A549 (cell line): Measurements from ENCODE around the gene ILK. TPM values are rescaled to one million over a fixed set of nuclear protein-coding genes. Genes with fewer than 3 reads are reported as not detected.

Source experiments
- ATAC-seq, 2 experiments: fragments of 200-7000 bp in 1 of 2; fragments of >200 bp in 1 of 2; cut with Nextera tagmentation in 1 of 2; cut with Tn5 transposase in 1 of 2; 3 replicates each; pipeline versions ENCODE4 v1.8.0 to v1.9.1; 2018 to 2020; ENCODE audit warnings: mild to moderate bottlenecking in 1 of 2, moderate library complexity in 1 of 2
- CTCF ChIA-PET: fragments of 300-600 bp; sonication (Branson Sonifier 250); formaldehyde crosslinking; extraction: SDS; loops from one replicate; lab custom pipeline; 2021; ENCODE audit warnings: antibody characterized with exemption, inconsistent platforms; lab: Yijun Ruan, JAX
- POLR2A ChIA-PET: fragments of 350-600 bp; formaldehyde crosslinking; extraction: SDS; loops from one replicate; lab custom pipeline; 2021; ENCODE audit warnings: antibody characterized with exemption, inconsistent platforms; lab: Yijun Ruan, JAX
- DNase-seq, 2 experiments: peaks; one replicate each; pipeline versions ENCODE4 v3.0.0 to v3.0.0-alpha.2; 2011 to 2016; ENCODE audit warnings: low read depth in 1 of 2, low spot score in 1 of 2
- FAIRE-seq: peaks from 2 replicates; lab custom pipeline; 2011; peaks lifted over from hg19 to GRCh38; lab: Jason Lieb, UNC
- H3K27ac ChIP-seq, 2 experiments: fragments of >200 bp; sonication (Bioruptor Twin); formaldehyde crosslinking; 3 replicates each; pipeline ENCODE4 v1.5.1; 2016 to 2017
- H3K4me1 ChIP-seq: fragments of >200 bp; sonication (Bioruptor Twin); formaldehyde crosslinking; 3 replicates; pipeline ENCODE4 v1.6.1; 2016
- H3K4me2 ChIP-seq: fragments of >200 bp; sonication (Bioruptor Twin); formaldehyde crosslinking; 3 replicates; pipeline ENCODE4 v1.6.1; 2016
- H3K4me3 ChIP-seq: fragments of >200 bp; sonication (Bioruptor Twin); formaldehyde crosslinking; 3 replicates; pipeline ENCODE4 v1.5.1; 2016
- H3K9me3 ChIP-seq: fragments of >200 bp; sonication (Bioruptor Twin); formaldehyde crosslinking; 3 replicates; pipeline ENCODE4 v1.6.1; 2016
- CEBPB ChIP-seq, 2 experiments: fragments of >200 bp in 1 of 2; sonication (Bioruptor Twin) in 1 of 2; formaldehyde crosslinking in 1 of 2; IDR thresholded peaks; 2 replicates each; pipeline ENCODE4 v1.6.1; 2012 to 2016
- EHMT2 ChIP-seq: fragments of 200-600 bp; sonication (generic); IDR thresholded peaks from 2 replicates; pipeline ENCODE4 v1.6.1; 2016; ENCODE audit warnings: antibody characterized with exemption, low read depth, mild to moderate bottlenecking, moderate library complexity
- EP300 ChIP-seq, 2 experiments: fragments of >200 bp; sonication (Bioruptor Twin); formaldehyde crosslinking; IDR thresholded peaks; 2 replicates in 1 of 2; 3 replicates in 1 of 2; pipeline ENCODE4 v1.6.1; 2016 to 2017
- FOSB ChIP-seq: fragments of 250-450 bp; sonication (Bioruptor Pico); IDR thresholded peaks from 2 replicates; pipeline ENCODE4 v1.5.0; 2020; ENCODE audit warnings: mild to moderate bottlenecking, moderate library complexity
- FOSL2 ChIP-seq, 2 experiments: fragments of 450-650 bp in 1 of 2; fragments of >200 bp in 1 of 2; sonication (Bioruptor Twin) in 1 of 2; formaldehyde crosslinking; IDR thresholded peaks; 2 replicates each; pipeline versions ENCODE4 v1.5.0 to v1.6.1; 2016 to 2020; ENCODE audit warnings: mild to moderate bottlenecking in 1 of 2, moderate library complexity in 1 of 2
- GATA3 ChIP-seq: IDR thresholded peaks from 2 replicates; pipeline ENCODE4 v1.6.1; 2012; ENCODE audit warnings: borderline replicate concordance
- HOXB13 ChIP-seq: fragments of 250-450 bp; sonication (Bioruptor Pico); IDR thresholded peaks from 2 replicates; pipeline ENCODE4 v1.5.0; 2020; ENCODE audit warnings: low read depth, mild to moderate bottlenecking, moderate library complexity
- JUN ChIP-seq, 2 experiments: fragments of >200 bp; sonication (Bioruptor Twin); formaldehyde crosslinking; IDR thresholded peaks; 2 replicates in 1 of 2; 3 replicates in 1 of 2; pipeline ENCODE4 v1.6.1; 2016 to 2017
- KDM1A ChIP-seq: fragments of 200-600 bp; sonication (generic); IDR thresholded peaks from 2 replicates; pipeline ENCODE4 v1.6.1; 2016; ENCODE audit warnings: low read depth, mild to moderate bottlenecking
- MAFK ChIP-seq: fragments of 450-650 bp; IDR thresholded peaks from 2 replicates; pipeline ENCODE4 v1.6.1; 2014; ENCODE audit not compliant: partially characterized antibody
- MAZ ChIP-seq: fragments of 150-350 bp; IDR thresholded peaks from 2 replicates; pipeline ENCODE4 v1.6.1; 2014; ENCODE audit warnings: antibody characterized with exemption, low read depth, low read length, borderline replicate concordance
- NFE2L2 ChIP-seq: fragments of 150-350 bp; conservative IDR thresholded peaks from 2 replicates; pipeline ENCODE4 v1.6.1; 2014; ENCODE audit warnings: low read length
- POLR2AphosphoS2 ChIP-seq: conservative IDR thresholded peaks from 2 replicates; pipeline ENCODE4 v1.6.1; 2012; ENCODE audit warnings: low read length, improper control_type of control experiment, inconsistent platforms
- RARB ChIP-seq: fragments of 250-450 bp; sonication (Bioruptor Pico); IDR thresholded peaks from 2 replicates; pipeline ENCODE4 v1.8.0; 2021; ENCODE audit warnings: mild to moderate bottlenecking, moderate library complexity
- TFCP2L1 ChIP-seq: fragments of 250-450 bp; sonication (Bioruptor Pico); IDR thresholded peaks from 2 replicates; pipeline ENCODE4 v1.5.0; 2021; ENCODE audit warnings: mild to moderate bottlenecking
- WGBS: methylation state at CpG from one replicate; pipeline ENCODE4 v1.1.6; 2017; ENCODE audit errors: missing lambda C conversion rate; 5-methylcytosine and 5-hydroxymethylcytosine counted together
- polyA plus RNA-seq, 4 experiments: library from polyadenylated mRNA; depleted of rRNA in 3 of 4; stranded (reverse); fragments of >200 nt; fragmentation: RNase III in 1 of 4; extraction: RNeasy Plus Mini Kit Qiagen cat#74134 plus additional on column Dnase treatment in 1 of 4; gene quantifications; 2 replicates in 3 of 4; 3 replicates in 1 of 4; pipeline ENCODE4 v1.2.3, GENCODE V29; 2011 to 2017
- TF ChIP-seq, protein P1 (sequence below): fragments of 150-350 bp; IDR thresholded peaks from 2 replicates; pipeline ENCODE4 v1.6.1; 2014; ENCODE audit warnings: low read depth, mild to moderate bottlenecking, low read length
- TF ChIP-seq, protein P2 (sequence below): IDR thresholded peaks from 2 replicates; pipeline ENCODE4 v1.6.1; 2012
- TF ChIP-seq, protein P3 (sequence below): fragments of 200-600 bp; sonication (generic); IDR thresholded peaks from 2 replicates; pipeline ENCODE4 v1.6.1; 2016; ENCODE audit warnings: antibody characterized with exemption, mild to moderate bottlenecking, moderate library complexity

ILK gene
- polyA plus RNA-seq, 2 of the 4 experiments (the other 2 are of a cell fraction): 108 to 109 TPM

DNA sequence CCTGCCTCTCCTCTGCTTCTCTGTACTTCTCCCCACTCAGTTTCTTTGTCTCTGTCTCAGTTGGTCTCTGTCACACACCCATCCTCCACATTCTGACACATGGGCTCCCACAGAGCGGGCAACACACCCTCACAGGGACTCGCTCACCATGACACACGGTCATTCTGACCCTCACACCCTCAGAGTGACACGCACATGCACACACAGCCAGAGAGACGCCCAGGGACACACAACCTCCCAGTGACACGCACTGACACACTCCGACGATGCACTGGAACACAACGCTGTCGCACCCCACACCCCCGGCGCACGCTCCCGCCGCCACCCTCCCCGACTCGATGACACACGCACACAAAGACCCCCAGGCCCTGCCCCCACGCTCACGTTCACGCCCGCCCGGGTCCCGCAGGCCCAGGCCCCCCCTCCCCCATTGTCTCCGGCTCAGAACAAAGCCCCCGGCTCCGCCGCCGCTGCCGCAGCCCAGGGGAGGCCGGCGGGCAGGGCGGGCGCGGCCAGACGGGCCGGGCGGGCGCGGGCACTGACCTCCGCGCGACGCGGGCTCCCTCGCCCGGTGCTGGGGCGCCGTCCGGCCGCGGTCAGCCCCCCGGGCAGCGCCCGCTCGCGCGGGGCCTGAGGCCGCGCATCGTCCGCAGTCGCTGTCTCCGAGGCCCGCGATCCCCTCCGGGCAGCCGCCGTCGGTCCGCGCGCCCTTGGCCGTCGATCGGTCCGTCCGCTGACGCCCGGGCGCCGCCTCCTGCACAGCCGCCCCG, 51.6 kb downstream of the ILK start:
- POLR2A ChIA-PET: no interaction called here
- ATAC-seq: no peak
- 17% methylated on average over 27 of the region's 84 CpGs for WGBS
- TF ChIP-seq MAFK (no peak), POLR2AphosphoS2 (no peak), MAZ (no peak), CEBPB (IDR thresholded peaks at IDR 0.05) (no peak), FOSB (no peak), FOSL2 (IDR thresholded peaks at IDR 0.05) (no peak), FOSL2 (CRISPR knock-in tag; IDR thresholded peaks at IDR 0.05) (no peak), HOXB13 (CRISPR knock-in tag) (no peak), EHMT2 (no peak), EP300 (IDR thresholded peaks at IDR 0.05) (no peak), NFE2L2 (no peak)
- TF ChIP-seq, protein P1, sequence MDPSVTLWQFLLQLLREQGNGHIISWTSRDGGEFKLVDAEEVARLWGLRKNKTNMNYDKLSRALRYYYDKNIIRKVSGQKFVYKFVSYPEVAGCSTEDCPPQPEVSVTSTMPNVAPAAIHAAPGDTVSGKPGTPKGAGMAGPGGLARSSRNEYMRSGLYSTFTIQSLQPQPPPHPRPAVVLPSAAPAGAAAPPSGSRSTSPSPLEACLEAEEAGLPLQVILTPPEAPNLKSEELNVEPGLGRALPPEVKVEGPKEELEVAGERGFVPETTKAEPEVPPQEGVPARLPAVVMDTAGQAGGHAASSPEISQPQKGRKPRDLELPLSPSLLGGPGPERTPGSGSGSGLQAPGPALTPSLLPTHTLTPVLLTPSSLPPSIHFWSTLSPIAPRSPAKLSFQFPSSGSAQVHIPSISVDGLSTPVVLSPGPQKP: no peak
- TF ChIP-seq, protein P2, sequence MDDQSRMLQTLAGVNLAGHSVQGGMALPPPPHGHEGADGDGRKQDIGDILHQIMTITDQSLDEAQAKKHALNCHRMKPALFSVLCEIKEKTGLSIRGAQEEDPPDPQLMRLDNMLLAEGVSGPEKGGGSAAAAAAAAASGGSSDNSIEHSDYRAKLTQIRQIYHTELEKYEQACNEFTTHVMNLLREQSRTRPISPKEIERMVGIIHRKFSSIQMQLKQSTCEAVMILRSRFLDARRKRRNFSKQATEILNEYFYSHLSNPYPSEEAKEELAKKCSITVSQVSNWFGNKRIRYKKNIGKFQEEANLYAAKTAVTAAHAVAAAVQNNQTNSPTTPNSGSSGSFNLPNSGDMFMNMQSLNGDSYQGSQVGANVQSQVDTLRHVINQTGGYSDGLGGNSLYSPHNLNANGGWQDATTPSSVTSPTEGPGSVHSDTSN: no peak
- TF ChIP-seq, protein P3, sequence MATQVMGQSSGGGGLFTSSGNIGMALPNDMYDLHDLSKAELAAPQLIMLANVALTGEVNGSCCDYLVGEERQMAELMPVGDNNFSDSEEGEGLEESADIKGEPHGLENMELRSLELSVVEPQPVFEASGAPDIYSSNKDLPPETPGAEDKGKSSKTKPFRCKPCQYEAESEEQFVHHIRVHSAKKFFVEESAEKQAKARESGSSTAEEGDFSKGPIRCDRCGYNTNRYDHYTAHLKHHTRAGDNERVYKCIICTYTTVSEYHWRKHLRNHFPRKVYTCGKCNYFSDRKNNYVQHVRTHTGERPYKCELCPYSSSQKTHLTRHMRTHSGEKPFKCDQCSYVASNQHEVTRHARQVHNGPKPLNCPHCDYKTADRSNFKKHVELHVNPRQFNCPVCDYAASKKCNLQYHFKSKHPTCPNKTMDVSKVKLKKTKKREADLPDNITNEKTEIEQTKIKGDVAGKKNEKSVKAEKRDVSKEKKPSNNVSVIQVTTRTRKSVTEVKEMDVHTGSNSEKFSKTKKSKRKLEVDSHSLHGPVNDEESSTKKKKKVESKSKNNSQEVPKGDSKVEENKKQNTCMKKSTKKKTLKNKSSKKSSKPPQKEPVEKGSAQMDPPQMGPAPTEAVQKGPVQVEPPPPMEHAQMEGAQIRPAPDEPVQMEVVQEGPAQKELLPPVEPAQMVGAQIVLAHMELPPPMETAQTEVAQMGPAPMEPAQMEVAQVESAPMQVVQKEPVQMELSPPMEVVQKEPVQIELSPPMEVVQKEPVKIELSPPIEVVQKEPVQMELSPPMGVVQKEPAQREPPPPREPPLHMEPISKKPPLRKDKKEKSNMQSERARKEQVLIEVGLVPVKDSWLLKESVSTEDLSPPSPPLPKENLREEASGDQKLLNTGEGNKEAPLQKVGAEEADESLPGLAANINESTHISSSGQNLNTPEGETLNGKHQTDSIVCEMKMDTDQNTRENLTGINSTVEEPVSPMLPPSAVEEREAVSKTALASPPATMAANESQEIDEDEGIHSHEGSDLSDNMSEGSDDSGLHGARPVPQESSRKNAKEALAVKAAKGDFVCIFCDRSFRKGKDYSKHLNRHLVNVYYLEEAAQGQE: no peak
- TF ChIP-seq, all 56 proteins: peak for 0
- Histone ChIP-seq H3K4me1 (no peaks in the 10 kb centered on the region), H3K4me3 (peak overlapping the region; percentile 36), H3K9me3 (no peaks in the 10 kb centered on the region), H3K4me2 (peak overlapping the region; percentile 77), H3K27ac (peak overlapping the region in 1 of 2 experiments; percentile 74; a peak in 2 of 6 replicates)
- FAIRE-seq (no peak), DNase-seq (no peak)
- CTCF ChIA-PET: interaction anchor here (0.8 kb wide), 1 partner anchor 31 kb away, joined by 3 read pairs; no protein-coding TSS in a partner anchor

DNA sequence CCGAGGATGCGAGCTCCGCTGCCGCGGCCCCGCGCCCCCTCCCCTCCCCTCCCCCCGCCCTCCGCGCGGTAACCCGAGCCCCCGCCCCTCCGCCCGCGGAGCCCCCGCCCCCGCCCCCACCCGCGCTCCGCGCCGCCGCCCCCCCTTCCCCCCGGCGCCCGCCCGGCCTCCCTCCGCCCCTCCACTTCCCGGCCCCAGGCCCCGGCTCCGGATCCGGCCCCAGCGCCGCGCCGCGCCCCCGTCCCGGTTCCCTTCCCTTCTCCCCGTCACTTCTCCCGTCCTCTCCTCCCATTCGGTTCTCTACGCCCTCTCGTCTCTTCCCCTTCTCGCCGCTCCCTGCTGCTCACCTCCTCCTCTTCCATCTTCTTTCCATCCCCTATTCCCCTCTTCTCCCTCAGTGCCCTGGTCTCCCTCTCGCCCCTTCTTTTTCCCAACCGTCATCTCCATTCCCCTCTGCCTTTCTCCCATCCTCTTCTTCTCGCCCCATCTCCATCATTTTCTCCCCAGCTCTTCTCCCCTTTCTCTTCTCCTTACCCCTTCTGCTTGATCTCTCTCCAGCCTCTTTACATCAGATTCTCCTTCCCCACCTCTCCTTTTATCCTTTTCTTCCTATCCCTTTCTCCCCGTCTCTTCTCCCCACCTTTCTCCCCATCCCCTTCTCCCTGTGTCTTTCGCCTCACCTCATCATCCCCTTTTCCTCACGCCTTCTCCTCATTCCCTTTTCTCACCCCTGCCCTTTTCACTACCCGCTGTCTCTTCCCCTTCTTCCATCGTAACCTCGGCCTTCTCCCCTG, 52.4 kb downstream of the ILK start, which contains the start of gene DCHS1:
Gene DCHS1, minus strand, starts transcription at position 20 of the 794 bp plus-strand sequence. CDS start 14,196 bp downstream, outside the sequence.
- H3K9me3 ChIP-seq: no peaks in the 10 kb centered on the region
- TF ChIP-seq RARB (no peak), HOXB13 (CRISPR knock-in tag) (no peak), MAFK (no peak), KDM1A (no peak), GATA3 (no peak), JUN (IDR thresholded peaks at IDR 0.05) (no peak), TFCP2L1 (CRISPR knock-in tag) (no peak)
- TF ChIP-seq, protein P3: no peak
- TF ChIP-seq, protein P2: no peak
- TF ChIP-seq, all 56 proteins: peak for 0
- no peak for DNase-seq
- peak in 1 of 2 experiments; percentile 33; a peak in 3 of 6 replicates for ATAC-seq
- WGBS: 50% methylated on average over 17 of the region's 56 CpGs
- ChIA-PET POLR2A (no interaction called here), CTCF (interaction anchor here (0.8 to 1.8 kb wide), 2 partner anchors 28 to 30 kb away, joined by 3 to 5 read pairs; partner anchors contain the start of gene MRPL17)
- Histone ChIP-seq H3K4me3 (peak within 1 kb of the TSS; percentile 36), H3K4me1 (no peaks in the 10 kb centered on the region), H3K27ac (peak within 1 kb of the TSS in 1 of 2 experiments; percentile 74; a peak in 2 of 6 replicates), H3K4me2 (peak within 1 kb of the TSS; percentile 77)
- FAIRE-seq: no peak
